Measurements from ENCODE around the gene OLIG1. TPM values are rescaled to one million over a fixed set of nuclear protein-coding genes. Genes with fewer than 3 reads are reported as not detected.

The OLIG1 gene
- total and polyA plus RNA-seq, 7 experiments from 2014 or later = 0.34 to 9.3 TPM; not detected in 5

- Mint-ChIP-seq H3K4me1 (peaks cover 8 to 54% (median 31%) of the 10 kb centered on the region in 7 donors), H3K4me3 (no peak overlapping the region), H3K27ac (no peak overlapping the region), H3K27me3 (peaks cover 22 to 62% (median 34%) of the 10 kb centered on the region in 5 donors), H3K9me3 (no peaks in the 10 kb centered on the region), H3K36me3 (peaks cover 0 to 1% (median 0%) of the 10 kb centered on the region in 5 donors)
- CTCF ChIA-PET = interaction anchor here (1.1 kb wide), 1 partner anchor 16 kb away, joined by 3 read pairs; no protein-coding TSS in a partner anchor
- Histone ChIP-seq H3K4me3 (ENCODE audit: low read length) (no peak overlapping the region), H3K27me3 (ENCODE audit: control insufficient read depth in 2 of 2, insufficient read depth in 2 of 2, low read length in 2 of 2) (peaks cover 3 to 5% of the 10 kb centered on the region in 2 donors), H3K4me1 (ENCODE audit: control insufficient read depth in 2 of 2, insufficient read depth in 2 of 2, low read length in 2 of 2) (peaks cover 6 to 26% of the 10 kb centered on the region in 2 donors), H3K9me3 (ENCODE audit: control insufficient read depth in 2 of 3, low read length in 3 of 3) (no peaks in the 10 kb centered on the region), H3K36me3 (ENCODE audit: control insufficient read depth in 2 of 3, insufficient read depth in 3 of 3, low read length in 3 of 3) (no peaks in the 10 kb centered on the region), H3K27ac (ENCODE audit: low read depth, low read length) (no peak overlapping the region)
- intact Hi-C loops (cut with micrococcal nuclease) = no loop called here
- ATAC-seq (no peak), DNase-seq (no peak)
- POLR2A ChIA-PET = no interaction called here
Measured at GRCh38 chr21:33111577-33111976, 41.6 kb downstream of the OLIG1 start.

- intact Hi-C loops (cut with micrococcal nuclease) = no loop called here
- no peak for ATAC-seq
Measured at GRCh38 chr21:33112151-33112550, 42.2 kb downstream of the OLIG1 start.

GRCh38 chr21:33112681-33113080 lies 42.7 kb downstream of the OLIG1 start:
- no peaks in the 10 kb centered on the region for H3K9me3 Mint-ChIP-seq
- H3K27me3 Mint-ChIP-seq = peaks cover 22 to 66% (median 36%) of the 10 kb centered on the region in 5 donors
- peaks cover 0 to 1% (median 0%) of the 10 kb centered on the region in 5 donors for H3K36me3 Mint-ChIP-seq
- intact Hi-C loops (cut with micrococcal nuclease) = no loop called here
- no peak overlapping the region for H3K27ac ChIP-seq (ENCODE audit: low read depth, low read length)
- peaks cover 12 to 65% (median 42%) of the 10 kb centered on the region in 7 donors for H3K4me1 Mint-ChIP-seq
- H3K27ac Mint-ChIP-seq = no peak overlapping the region
- H3K4me1 ChIP-seq (ENCODE audit: control insufficient read depth in 2 of 2, insufficient read depth in 2 of 2, low read length in 2 of 2) = peaks cover 7 to 37% of the 10 kb centered on the region in 2 donors
- H3K36me3 ChIP-seq (ENCODE audit: control insufficient read depth in 2 of 3, insufficient read depth in 3 of 3, low read length in 3 of 3) = no peaks in the 10 kb centered on the region
- H3K9me3 ChIP-seq (ENCODE audit: control insufficient read depth in 2 of 3, low read length in 3 of 3) = no peaks in the 10 kb centered on the region
- H3K4me3 Mint-ChIP-seq = no peak overlapping the region
- no peak for DNase-seq
- ATAC-seq = no peak
- H3K27me3 ChIP-seq (ENCODE audit: control insufficient read depth in 2 of 2, insufficient read depth in 2 of 2, low read length in 2 of 2) = peaks cover 3 to 5% of the 10 kb centered on the region in 2 donors
- H3K4me3 ChIP-seq (ENCODE audit: low read length) = no peak overlapping the region
- ChIA-PET CTCF (interaction anchor here (1.1 kb wide), 1 partner anchor 15 kb away, joined by 3 read pairs; no protein-coding TSS in a partner anchor), POLR2A (no interaction called here)

More at GRCh38 chr21:33112151-33112550, 42.2 kb downstream of the OLIG1 start:
- ChIA-PET CTCF (interaction anchor here (1.1 kb wide), 1 partner anchor 15 kb away, joined by 3 read pairs; no protein-coding TSS in a partner anchor), POLR2A (no interaction called here)
- no peak overlapping the region for H3K27ac ChIP-seq (ENCODE audit: low read depth, low read length)
- Mint-ChIP-seq H3K36me3 (peaks cover 0 to 1% (median 0%) of the 10 kb centered on the region in 5 donors), H3K4me3 (no peak overlapping the region), H3K27ac (no peak overlapping the region), H3K4me1 (peaks cover 12 to 60% (median 37%) of the 10 kb centered on the region in 7 donors), H3K27me3 (peaks cover 22 to 63% (median 34%) of the 10 kb centered on the region in 5 donors), H3K9me3 (no peaks in the 10 kb centered on the region)
- peaks cover 3 to 5% of the 10 kb centered on the region in 2 donors for H3K27me3 ChIP-seq (ENCODE audit: control insufficient read depth in 2 of 2, insufficient read depth in 2 of 2, low read length in 2 of 2)
- H3K9me3 ChIP-seq (ENCODE audit: control insufficient read depth in 2 of 3, low read length in 3 of 3) = no peaks in the 10 kb centered on the region
- peaks cover 7 to 31% of the 10 kb centered on the region in 2 donors for H3K4me1 ChIP-seq (ENCODE audit: control insufficient read depth in 2 of 2, insufficient read depth in 2 of 2, low read length in 2 of 2)
- no peaks in the 10 kb centered on the region for H3K36me3 ChIP-seq (ENCODE audit: control insufficient read depth in 2 of 3, insufficient read depth in 3 of 3, low read length in 3 of 3)
- no peak overlapping the region for H3K4me3 ChIP-seq (ENCODE audit: low read length)
- no peak for DNase-seq

- Mint-ChIP-seq H3K9me3 (no peaks in the 10 kb centered on the region), H3K27ac (no peak overlapping the region), H3K4me3 (no peak overlapping the region), H3K4me1 (peaks cover 12 to 68% (median 47%) of the 10 kb centered on the region in 7 donors), H3K36me3 (peaks cover 0 to 1% (median 0%) of the 10 kb centered on the region in 5 donors), H3K27me3 (peaks cover 18 to 65% (median 33%) of the 10 kb centered on the region in 5 donors)
- intact Hi-C loops (cut with micrococcal nuclease) = no loop called here
- H3K36me3 ChIP-seq (ENCODE audit: control insufficient read depth in 2 of 3, insufficient read depth in 3 of 3, low read length in 3 of 3) = no peaks in the 10 kb centered on the region
- DNase-seq (no peak), ATAC-seq (no peak)
- CTCF ChIA-PET = interaction anchor here (0.6 to 0.7 kb wide), 2 partner anchors 139 to 316 kb away, joined by 3 read pairs; no protein-coding TSS in a partner anchor
- no peak overlapping the region for H3K27ac ChIP-seq (ENCODE audit: low read depth, low read length)
- POLR2A ChIA-PET = no interaction called here
- peaks cover 3 to 5% of the 10 kb centered on the region in 2 donors for H3K27me3 ChIP-seq (ENCODE audit: control insufficient read depth in 2 of 2, insufficient read depth in 2 of 2, low read length in 2 of 2)
- H3K4me1 ChIP-seq (ENCODE audit: control insufficient read depth in 2 of 2, insufficient read depth in 2 of 2, low read length in 2 of 2) = peaks cover 7 to 37% of the 10 kb centered on the region in 2 donors
- H3K9me3 ChIP-seq (ENCODE audit: control insufficient read depth in 2 of 3, low read length in 3 of 3) = no peaks in the 10 kb centered on the region
- no peak overlapping the region for H3K4me3 ChIP-seq (ENCODE audit: low read length)
Measured at GRCh38 chr21:33113131-33113530, 43.2 kb downstream of the OLIG1 start.

GRCh38 chr21:33114276-33114675 lies 44.3 kb downstream of the OLIG1 start:
- intact Hi-C loops (cut with micrococcal nuclease) = no loop called here
- no peaks in the 10 kb centered on the region for H3K36me3 ChIP-seq (ENCODE audit: control insufficient read depth in 2 of 3, insufficient read depth in 3 of 3, low read length in 3 of 3)
- peaks cover 0 to 3% of the 10 kb centered on the region in 2 donors for H3K27me3 ChIP-seq (ENCODE audit: control insufficient read depth in 2 of 2, insufficient read depth in 2 of 2, low read length in 2 of 2)
- H3K4me3 Mint-ChIP-seq = no peak overlapping the region
- peaks cover 7 to 37% of the 10 kb centered on the region in 2 donors for H3K4me1 ChIP-seq (ENCODE audit: control insufficient read depth in 2 of 2, insufficient read depth in 2 of 2, low read length in 2 of 2)
- H3K36me3 Mint-ChIP-seq = peaks cover 0 to under 1% (median 0%) of the 10 kb centered on the region in 5 donors
- peaks cover 11 to 60% (median 44%) of the 10 kb centered on the region in 7 donors for H3K4me1 Mint-ChIP-seq
- peaks cover 11 to 58% (median 23%) of the 10 kb centered on the region in 5 donors for H3K27me3 Mint-ChIP-seq
- H3K4me3 ChIP-seq (ENCODE audit: low read length) = no peak overlapping the region
- DNase-seq = no peak
- no peaks in the 10 kb centered on the region for H3K9me3 Mint-ChIP-seq
- no peak overlapping the region for H3K27ac Mint-ChIP-seq
- CTCF ChIA-PET = no interaction called here
- POLR2A ChIA-PET = no interaction called here
- H3K9me3 ChIP-seq (ENCODE audit: control insufficient read depth in 2 of 3, low read length in 3 of 3) = no peaks in the 10 kb centered on the region
- no peak overlapping the region for H3K27ac ChIP-seq (ENCODE audit: low read depth, low read length)
- no peak for ATAC-seq

GRCh38 chr21:33115631-33116510 lies 45.9 kb downstream of the OLIG1 start:
- ATAC-seq (no peak), DNase-seq (no peak)
- Histone ChIP-seq H3K27me3 (ENCODE audit: control insufficient read depth in 2 of 2, insufficient read depth in 2 of 2, low read length in 2 of 2) (no peaks in the 10 kb centered on the region), H3K4me3 (ENCODE audit: low read length) (peak overlapping the region; percentile 5), H3K27ac (ENCODE audit: low read depth, low read length) (no peak overlapping the region), H3K9me3 (ENCODE audit: control insufficient read depth in 2 of 3, low read length in 3 of 3) (no peaks in the 10 kb centered on the region), H3K4me1 (ENCODE audit: control insufficient read depth in 2 of 2, insufficient read depth in 2 of 2, low read length in 2 of 2) (peaks cover 7 to 31% of the 10 kb centered on the region in 2 donors), H3K36me3 (ENCODE audit: control insufficient read depth in 2 of 3, insufficient read depth in 3 of 3, low read length in 3 of 3) (no peaks in the 10 kb centered on the region)
- peak overlapping the region; percentile 36 to 81 (median 72) for H3K4me3 Mint-ChIP-seq
- H3K9me3 Mint-ChIP-seq = no peaks in the 10 kb centered on the region
- peaks cover 10 to 46% (median 32%) of the 10 kb centered on the region in 7 donors for H3K4me1 Mint-ChIP-seq
- peak overlapping the region in 4 of 9 donors; percentile 3 to 72 (median 50) for H3K27ac Mint-ChIP-seq
- ChIA-PET POLR2A (no interaction called here), CTCF (interaction anchor here (0.8 to 2.6 kb wide), 3 partner anchors 11 to 121 kb away, joined by 3 to 11 read pairs (median 3); no protein-coding TSS in a partner anchor)
- intact Hi-C loops (cut with micrococcal nuclease) = no loop called here
- peaks cover 3 to 50% (median 10%) of the 10 kb centered on the region in 5 donors for H3K27me3 Mint-ChIP-seq
- H3K36me3 Mint-ChIP-seq = no peaks in the 10 kb centered on the region

All from naive thymus-derived CD4-positive, alpha-beta T cell (primary cell).